ENCODE data around the gene OTX2. TPM values are rescaled to one million over a fixed set of nuclear protein-coding genes. Genes with fewer than 3 reads are reported as not detected.

The OTX2 gene
- total RNA-seq, 1 experiment from 2014 or later, result not detected

DNA sequence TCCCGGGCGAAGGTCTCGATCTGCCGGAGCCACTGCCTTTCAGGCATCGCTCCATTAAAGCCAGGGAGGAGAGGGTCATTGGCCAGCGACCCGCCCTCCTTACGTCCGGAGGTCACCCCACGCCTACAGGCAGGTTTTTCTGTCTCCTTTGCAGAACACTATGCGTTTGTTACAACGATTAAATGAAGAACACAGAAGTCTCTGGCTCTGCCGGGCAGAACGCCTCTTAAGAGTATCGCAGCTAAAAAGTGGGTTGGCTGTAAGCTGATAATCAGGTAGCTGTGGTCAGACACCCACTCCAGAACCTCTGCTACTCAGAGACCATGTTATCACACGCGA is 15.0 kb downstream of the OTX2 start:
- Histone ChIP-seq H3K27ac (no peak overlapping the region), H3K4me1 (replicated peaks) (no peaks in the 10 kb centered on the region), H3K27me3 (replicated peaks) (peaks cover 59% of the 10 kb centered on the region), H3K9me3 (replicated peaks) (no peaks in the 10 kb centered on the region), H3K4me3 (no peak overlapping the region), H3K36me3 (no peaks in the 10 kb centered on the region)
- no peak for DNase-seq (ENCODE audit: low read depth in 1 of 2, low spot score in 2 of 2)

DNA sequence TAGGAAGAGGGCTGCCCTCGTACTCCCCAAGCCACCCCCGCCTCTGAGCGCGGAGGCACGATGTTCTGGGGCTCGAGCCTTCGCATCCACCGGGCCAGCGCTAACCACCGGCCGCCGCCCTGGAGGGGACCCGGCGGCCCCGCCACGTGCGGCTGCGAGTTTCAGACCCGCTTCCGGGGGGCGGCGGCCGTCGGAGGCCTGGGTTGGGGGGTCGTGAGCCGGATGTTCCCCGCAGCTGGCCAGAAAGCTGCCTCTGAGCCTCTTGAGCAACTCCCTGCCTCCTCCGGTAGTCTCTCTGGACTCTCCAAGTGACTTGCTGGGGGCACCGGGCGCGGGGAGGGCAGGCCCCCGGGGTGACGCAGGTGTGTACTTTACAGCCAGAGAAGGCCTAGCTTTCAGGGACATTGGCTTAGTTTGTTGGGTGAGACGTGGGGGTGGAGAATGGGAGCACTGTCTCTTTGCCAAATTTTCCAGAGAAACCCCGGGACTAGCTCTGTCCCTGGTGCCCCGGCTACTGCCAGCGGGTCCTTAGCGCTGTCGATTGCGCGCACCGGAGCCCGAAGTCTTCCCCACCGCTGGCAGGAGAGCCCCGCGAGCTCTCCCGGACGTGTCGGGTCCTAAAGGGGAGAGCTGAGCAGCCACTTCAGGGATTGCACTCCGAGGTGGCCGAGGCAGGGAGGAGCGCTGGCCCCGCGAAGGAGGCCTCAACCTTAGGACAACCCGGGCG is 15.6 kb downstream of the OTX2 start:
- peaks cover 54% of the 10 kb centered on the region for H3K27me3 ChIP-seq (replicated peaks)

DNA sequence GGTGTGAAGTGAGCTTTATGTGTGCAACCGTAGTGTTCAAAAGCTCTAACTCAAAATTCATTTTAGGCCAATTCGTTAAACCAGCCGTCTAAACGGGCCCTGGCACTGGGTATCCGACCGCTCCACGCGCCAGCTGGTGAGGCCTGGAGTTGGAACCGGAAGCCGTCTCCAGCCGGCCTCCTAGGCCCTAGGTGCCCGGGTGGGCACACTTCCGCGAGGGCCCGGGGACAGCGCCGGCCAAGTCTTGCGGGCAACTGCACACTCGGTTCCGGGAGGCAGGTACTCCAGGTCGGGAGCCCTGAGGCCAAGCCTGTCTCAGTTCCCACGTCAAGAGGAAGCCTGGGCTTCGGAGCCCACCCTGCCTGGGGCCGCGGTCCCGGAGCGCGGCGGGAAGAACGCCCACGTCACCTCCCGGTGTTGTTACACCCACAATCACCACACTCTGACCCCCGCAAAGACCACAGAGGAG is 16.2 kb downstream of the OTX2 start:
- Histone ChIP-seq H3K27ac (no peak overlapping the region), H3K9me3 (replicated peaks) (no peaks in the 10 kb centered on the region), H3K4me1 (replicated peaks) (no peaks in the 10 kb centered on the region), H3K27me3 (replicated peaks) (peaks cover 50% of the 10 kb centered on the region), H3K4me3 (no peak overlapping the region), H3K36me3 (no peaks in the 10 kb centered on the region)
- no peak for DNase-seq (ENCODE audit: low read depth in 1 of 2, low spot score in 2 of 2)

More for the DNA sequence above, 15.6 kb downstream of the OTX2 start:
- Histone ChIP-seq H3K27ac (no peak overlapping the region), H3K36me3 (no peaks in the 10 kb centered on the region), H3K9me3 (replicated peaks) (no peaks in the 10 kb centered on the region), H3K4me3 (no peak overlapping the region), H3K4me1 (replicated peaks) (no peaks in the 10 kb centered on the region)
- DNase-seq (ENCODE audit: low read depth in 1 of 2, low spot score in 2 of 2), result no peak

GRCh38 chr14:56789955-56790354 is 20.3 kb downstream of the OTX2 start:
- Histone ChIP-seq H3K4me1 (replicated peaks) (no peaks in the 10 kb centered on the region), H3K4me3 (no peak overlapping the region), H3K9me3 (replicated peaks) (no peaks in the 10 kb centered on the region), H3K27me3 (replicated peaks) (peaks cover 21% of the 10 kb centered on the region), H3K27ac (no peak overlapping the region), H3K36me3 (no peaks in the 10 kb centered on the region)
- DNase-seq (ENCODE audit: low read depth in 1 of 2, low spot score in 2 of 2), result no peak

GRCh38 chr14:56787530-56787929 is 22.7 kb downstream of the OTX2 start:
- Histone ChIP-seq H3K9me3 (replicated peaks) (no peaks in the 10 kb centered on the region), H3K27ac (no peak overlapping the region), H3K4me1 (replicated peaks) (no peaks in the 10 kb centered on the region), H3K27me3 (replicated peaks) (no peaks in the 10 kb centered on the region; the same call in 1 of the 2 replicates), H3K4me3 (no peak overlapping the region), H3K36me3 (no peaks in the 10 kb centered on the region)
- no peak for DNase-seq (ENCODE audit: low read depth in 1 of 2, low spot score in 2 of 2)

- H3K9me3 ChIP-seq (replicated peaks), result no peaks in the 10 kb centered on the region
- H3K27ac ChIP-seq, result no peak overlapping the region
- DNase-seq (ENCODE audit: low read depth in 1 of 2, low spot score in 2 of 2), result no peak
- H3K36me3 ChIP-seq, result no peaks in the 10 kb centered on the region
- no peaks in the 10 kb centered on the region for H3K27me3 ChIP-seq (replicated peaks)
- no peak overlapping the region for H3K4me3 ChIP-seq
- H3K4me1 ChIP-seq (replicated peaks), result no peaks in the 10 kb centered on the region
Measured at GRCh38 chr14:56782711-56783110, 27.6 kb downstream of the OTX2 start.

- Histone ChIP-seq H3K27ac (no peak overlapping the region), H3K4me1 (replicated peaks) (no peaks in the 10 kb centered on the region), H3K36me3 (no peaks in the 10 kb centered on the region), H3K27me3 (replicated peaks) (0 out of 2 replicates have a peak, but pooled peaks cover 3% of the 10 kb centered on the region), H3K4me3 (no peak overlapping the region), H3K9me3 (replicated peaks) (no peaks in the 10 kb centered on the region)
- DNase-seq (ENCODE audit: low read depth in 1 of 2, low spot score in 2 of 2), result no peak
Measured at GRCh38 chr14:56774503-56774902, 35.8 kb downstream of the OTX2 start.

DNA sequence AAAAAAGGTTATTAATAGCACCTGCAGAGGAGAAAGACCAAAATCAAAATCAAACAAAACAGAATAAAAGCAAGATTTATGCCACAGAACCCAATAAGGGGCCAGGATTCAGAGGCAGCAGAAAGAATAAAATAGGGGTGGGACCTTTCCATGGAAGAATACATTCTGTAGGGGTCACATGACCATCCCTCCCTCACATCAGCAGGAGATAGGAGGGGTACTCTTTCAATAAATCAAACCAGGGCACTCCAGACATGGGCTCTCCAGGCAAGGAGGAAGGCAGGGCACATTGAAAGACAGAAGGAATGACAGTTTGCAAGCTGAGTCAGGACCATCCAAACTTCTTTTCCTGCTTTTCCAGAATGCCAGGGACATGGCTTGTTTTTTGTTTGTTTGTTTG is 39.8 kb downstream of the OTX2 start:
- DNase-seq (ENCODE audit: low read depth in 1 of 2, low spot score in 2 of 2), result no peak
- Histone ChIP-seq H3K4me1 (replicated peaks) (no peaks in the 10 kb centered on the region), H3K27me3 (replicated peaks) (0 out of 2 replicates have a peak, but pooled peaks cover 3% of the 10 kb centered on the region)

DNA sequence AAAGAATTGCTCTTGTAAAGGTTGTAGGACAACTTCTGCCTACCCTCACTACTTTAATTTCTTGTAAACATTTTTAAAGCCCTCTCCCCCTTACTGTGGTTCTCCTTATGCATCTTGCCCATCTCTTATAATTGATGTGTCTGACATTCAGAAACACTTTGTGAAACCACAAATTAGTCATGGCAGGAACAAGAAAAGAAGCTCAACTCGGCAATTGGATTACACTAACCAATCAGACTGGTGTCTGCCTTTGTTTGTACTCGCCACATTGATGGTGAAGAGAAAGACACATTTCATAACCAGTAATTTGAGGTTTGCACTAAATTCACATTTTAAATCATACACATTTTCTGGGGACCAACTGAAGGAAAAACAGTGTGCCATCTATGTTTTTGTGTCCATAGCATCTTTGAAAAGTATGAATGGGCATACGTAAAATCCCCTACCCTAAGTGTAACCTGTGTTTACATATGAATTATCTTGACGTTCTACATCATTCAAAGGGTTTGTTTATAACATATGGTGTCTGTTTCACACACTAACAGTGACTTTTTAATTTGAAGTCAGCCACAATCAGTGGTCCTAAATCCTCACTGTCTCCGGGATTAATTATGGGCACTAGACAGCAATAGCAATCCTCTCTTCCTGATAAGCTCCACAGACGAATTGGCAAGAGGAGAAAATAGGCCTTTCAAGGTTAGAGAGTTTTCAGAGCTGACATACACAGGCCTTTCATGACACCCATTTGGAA is 49.9 kb downstream of the OTX2 start:
- DNase-seq (ENCODE audit: low read depth in 1 of 2, low spot score in 2 of 2), result no peak
- Histone ChIP-seq H3K27ac (no peak overlapping the region), H3K36me3 (no peaks in the 10 kb centered on the region), H3K27me3 (replicated peaks) (no peaks in the 10 kb centered on the region), H3K4me1 (replicated peaks) (no peaks in the 10 kb centered on the region), H3K4me3 (no peak overlapping the region), H3K9me3 (replicated peaks) (no peaks in the 10 kb centered on the region)

More for the DNA sequence above, 39.8 kb downstream of the OTX2 start:
- no peaks in the 10 kb centered on the region for H3K36me3 ChIP-seq
- H3K4me3 ChIP-seq, result no peak overlapping the region
- H3K27ac ChIP-seq, result no peak overlapping the region
- no peaks in the 10 kb centered on the region for H3K9me3 ChIP-seq (replicated peaks)

- Histone ChIP-seq H3K4me1 (replicated peaks) (no peaks in the 10 kb centered on the region), H3K27ac (no peak overlapping the region), H3K27me3 (replicated peaks) (no peaks in the 10 kb centered on the region), H3K4me3 (no peak overlapping the region), H3K36me3 (no peaks in the 10 kb centered on the region), H3K9me3 (replicated peaks) (no peaks in the 10 kb centered on the region)
- DNase-seq (ENCODE audit: low read depth in 1 of 2, low spot score in 2 of 2), result no peak
Measured at GRCh38 chr14:56759633-56760032, 50.6 kb downstream of the OTX2 start.

GRCh38 chr14:56759094-56759493 is 51.2 kb downstream of the OTX2 start:
- DNase-seq (ENCODE audit: low read depth in 1 of 2, low spot score in 2 of 2), result no peak
- H3K27ac ChIP-seq, result no peak overlapping the region
- no peak overlapping the region for H3K4me3 ChIP-seq
- H3K4me1 ChIP-seq (replicated peaks), result no peaks in the 10 kb centered on the region
- no peaks in the 10 kb centered on the region for H3K36me3 ChIP-seq
- H3K27me3 ChIP-seq (replicated peaks), result no peaks in the 10 kb centered on the region
- no peaks in the 10 kb centered on the region for H3K9me3 ChIP-seq (replicated peaks)

- no peaks in the 10 kb centered on the region for H3K4me1 ChIP-seq (replicated peaks)
- no peak overlapping the region for H3K27ac ChIP-seq
- no peaks in the 10 kb centered on the region for H3K36me3 ChIP-seq
- H3K9me3 ChIP-seq (replicated peaks), result no peaks in the 10 kb centered on the region
- no peak overlapping the region for H3K4me3 ChIP-seq
- H3K27me3 ChIP-seq (replicated peaks), result 0 out of 2 replicates have a peak, but pooled peaks cover 3% of the 10 kb centered on the region
- no peak for DNase-seq (ENCODE audit: low read depth in 1 of 2, low spot score in 2 of 2)
Measured at GRCh38 chr14:56754921-56755320, 55.4 kb downstream of the OTX2 start.

GRCh38 chr14:56753396-56753795 is 56.9 kb downstream of the OTX2 start:
- H3K27ac ChIP-seq, result no peak overlapping the region
- H3K4me3 ChIP-seq, result no peak overlapping the region
- H3K36me3 ChIP-seq, result no peaks in the 10 kb centered on the region
- H3K27me3 ChIP-seq (replicated peaks), result 0 out of 2 replicates have a peak, but pooled peaks cover 3% of the 10 kb centered on the region
- no peak for DNase-seq (ENCODE audit: low read depth in 1 of 2, low spot score in 2 of 2)
- no peaks in the 10 kb centered on the region for H3K4me1 ChIP-seq (replicated peaks)
- no peaks in the 10 kb centered on the region for H3K9me3 ChIP-seq (replicated peaks)

GRCh38 chr14:56752428-56752827 is 57.9 kb downstream of the OTX2 start:
- Histone ChIP-seq H3K36me3 (no peaks in the 10 kb centered on the region), H3K4me3 (no peak overlapping the region), H3K4me1 (replicated peaks) (no peaks in the 10 kb centered on the region), H3K27me3 (replicated peaks) (0 out of 2 replicates have a peak, but pooled peaks cover 3% of the 10 kb centered on the region), H3K27ac (no peak overlapping the region), H3K9me3 (replicated peaks) (no peaks in the 10 kb centered on the region)
- DNase-seq (ENCODE audit: low read depth in 1 of 2, low spot score in 2 of 2), result no peak
